Measurements from ENCODE around the gene INF2. TPM values are rescaled to one million over a fixed set of nuclear protein-coding genes. Genes with fewer than 3 reads are reported as not detected.

Gene INF2
- total and polyA plus RNA-seq, 9 of the 15 experiments (the other 6 are each of a cell fraction or from before 2014, with no cell fraction given): 0.56 to 31.3 (median 7.8) TPM

DNA sequence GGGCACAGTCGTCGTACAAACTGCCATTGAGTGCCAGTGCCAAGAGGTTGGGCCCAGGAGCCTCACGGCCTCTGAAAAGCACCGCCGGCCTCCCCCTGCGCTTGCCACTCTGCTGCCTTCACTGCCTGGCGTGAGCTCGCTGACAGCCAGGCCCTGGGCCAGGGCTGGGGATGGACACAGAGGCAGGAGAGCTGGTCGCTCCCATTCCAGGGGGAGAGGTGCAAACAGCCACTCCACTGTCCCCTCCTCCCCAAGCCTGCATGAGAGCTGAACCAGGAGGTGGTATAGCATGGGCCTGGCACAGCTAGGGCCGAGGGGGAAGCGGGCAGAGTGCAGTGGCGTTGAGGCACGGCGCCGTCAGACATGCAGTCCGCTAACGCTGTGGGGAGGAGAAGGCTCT is 39.2 kb downstream of the INF2 start:
- peaks cover 16% of the 10 kb centered on the region for H3K79me2 ChIP-seq (ENCODE audit: control insufficient read depth, insufficient read depth, low read length)
- intact Hi-C loops (cut with micrococcal nuclease): no loop called here
- H3K4me1 ChIP-seq (replicated peaks in 1 of 2; ENCODE audit: control insufficient read depth in 2 of 2, insufficient read depth in 2 of 2, low read length in 2 of 2): peaks cover 16 to 97% of the 10 kb centered on the region in 2 experiments
- H3K27ac ChIP-seq (ENCODE audit: extremely low read depth, low read depth, low read length): peak overlapping the region; percentile 91
- H3K9me3 ChIP-seq (replicated peaks; ENCODE audit: control insufficient read depth, insufficient read depth, low read depth, low read length): no peaks in the 10 kb centered on the region
- CTCF ChIA-PET (ENCODE audit: low intra/inter-chr PET ratio): no interaction called here
- no peaks in the 10 kb centered on the region; the same call in 1 of the 2 replicates for H4K20me1 ChIP-seq (replicated peaks; ENCODE audit: control insufficient read depth, insufficient read depth, low read length)
- peak overlapping the region; percentile 28 to 54; a peak in 2 of 4 replicates for H3K9ac ChIP-seq (ENCODE audit: insufficient read depth in 1 of 2, low read depth in 2 of 2, low read length in 2 of 2)
- no peaks in the 10 kb centered on the region for H3K27me3 ChIP-seq (ENCODE audit: control insufficient read depth in 2 of 2, insufficient read depth in 2 of 2, low read length in 2 of 2)
- peak overlapping the region; percentile 55 for H3K4me2 ChIP-seq (ENCODE audit: insufficient read depth, low read length)
- DNase-seq (ENCODE audit: extremely low read depth in 1 of 4, low spot score in 3 of 4) (no peak), FAIRE-seq (no peak), ATAC-seq (no peak)
- no peaks in the 10 kb centered on the region for H3K36me3 ChIP-seq (ENCODE audit: control insufficient read depth, insufficient read depth, low read length)
- 100% methylated on average over 13 of the region's 17 CpGs for WGBS (ENCODE audit: insufficient coverage, low coverage, missing lambda C conversion rate)
- POLR2A ChIA-PET: interaction anchor here (0.6 to 1.1 kb wide), 2 partner anchors 11 to 17 kb away, joined by 3 read pairs; no protein-coding TSS in a partner anchor
- in situ Hi-C loops (cut with MboI): no loop called here
- peaks cover 4% of the 10 kb centered on the region for H3K9me1 ChIP-seq (ENCODE audit: control insufficient read depth, insufficient read depth, low read length)
- no TSS peak for BruUV-seq (replicated peaks)
- peak overlapping the region; percentile 87 for H2AFZ ChIP-seq (ENCODE audit: low read depth, low read length)
- H3K4me3 ChIP-seq: no peak overlapping the region
- TF ChIP-seq BMI1 (IDR thresholded peaks at IDR 0.05; ENCODE audit: low read length) (no peak), ZNF316 (IDR thresholded peaks at IDR 0.05) (no peak), ZNF3 (CRISPR knock-in tag; IDR thresholded peaks at IDR 0.05) (no peak), TBL1XR1 (IDR thresholded peaks at IDR 0.05; ENCODE audit: low read length in 2 of 2) (no peak), MAFF (IDR thresholded peaks at IDR 0.05; ENCODE audit: low read length) (no peak), NEUROD1 (IDR thresholded peaks at IDR 0.05; ENCODE audit: borderline replicate concordance, low read depth, low read length, partially characterized antibody) (no peak), GABPB2 (CRISPR knock-in tag; conservative IDR thresholded peaks at IDR 0.05) (no peak), MAFG (tag; conservative IDR thresholded peaks at IDR 0.05) (no peak), HNRNPK (IDR thresholded peaks at IDR 0.05; ENCODE audit: low read depth, low read length, poor library complexity, severe bottlenecking) (no peak), SMAD3 (CRISPR knock-in tag; conservative IDR thresholded peaks at IDR 0.05) (no peak), HDAC8 (tag; IDR thresholded peaks at IDR 0.05) (no peak), ATF2 (CRISPR knock-in tag; IDR thresholded peaks at IDR 0.05) (no peak)
- TF ChIP-seq, protein P1, sequence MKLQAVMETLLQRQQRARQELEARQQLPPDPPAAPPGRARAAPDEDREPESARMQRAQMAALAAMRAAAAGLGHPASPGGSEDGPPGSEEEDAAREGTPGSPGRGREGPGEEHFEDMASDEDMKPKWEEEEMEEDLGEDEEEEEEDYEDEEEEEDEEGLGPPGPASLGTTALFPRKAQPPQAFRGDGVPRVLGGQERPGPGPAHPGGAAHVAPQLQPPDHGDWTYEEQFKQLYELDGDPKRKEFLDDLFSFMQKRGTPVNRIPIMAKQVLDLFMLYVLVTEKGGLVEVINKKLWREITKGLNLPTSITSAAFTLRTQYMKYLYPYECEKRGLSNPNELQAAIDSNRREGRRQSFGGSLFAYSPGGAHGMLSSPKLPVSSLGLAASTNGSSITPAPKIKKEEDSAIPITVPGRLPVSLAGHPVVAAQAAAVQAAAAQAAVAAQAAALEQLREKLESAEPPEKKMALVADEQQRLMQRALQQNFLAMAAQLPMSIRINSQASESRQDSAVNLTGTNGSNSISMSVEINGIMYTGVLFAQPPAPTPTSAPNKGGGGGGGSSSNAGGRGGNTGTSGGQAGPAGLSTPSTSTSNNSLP (IDR thresholded peaks at IDR 0.05; ENCODE audit: borderline replicate concordance, low read depth, low read length): no peak
- TF ChIP-seq, protein P2, sequence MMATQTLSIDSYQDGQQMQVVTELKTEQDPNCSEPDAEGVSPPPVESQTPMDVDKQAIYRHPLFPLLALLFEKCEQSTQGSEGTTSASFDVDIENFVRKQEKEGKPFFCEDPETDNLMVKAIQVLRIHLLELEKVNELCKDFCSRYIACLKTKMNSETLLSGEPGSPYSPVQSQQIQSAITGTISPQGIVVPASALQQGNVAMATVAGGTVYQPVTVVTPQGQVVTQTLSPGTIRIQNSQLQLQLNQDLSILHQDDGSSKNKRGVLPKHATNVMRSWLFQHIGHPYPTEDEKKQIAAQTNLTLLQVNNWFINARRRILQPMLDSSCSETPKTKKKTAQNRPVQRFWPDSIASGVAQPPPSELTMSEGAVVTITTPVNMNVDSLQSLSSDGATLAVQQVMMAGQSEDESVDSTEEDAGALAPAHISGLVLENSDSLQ (IDR thresholded peaks at IDR 0.05): no peak
- TF ChIP-seq, protein P3, sequence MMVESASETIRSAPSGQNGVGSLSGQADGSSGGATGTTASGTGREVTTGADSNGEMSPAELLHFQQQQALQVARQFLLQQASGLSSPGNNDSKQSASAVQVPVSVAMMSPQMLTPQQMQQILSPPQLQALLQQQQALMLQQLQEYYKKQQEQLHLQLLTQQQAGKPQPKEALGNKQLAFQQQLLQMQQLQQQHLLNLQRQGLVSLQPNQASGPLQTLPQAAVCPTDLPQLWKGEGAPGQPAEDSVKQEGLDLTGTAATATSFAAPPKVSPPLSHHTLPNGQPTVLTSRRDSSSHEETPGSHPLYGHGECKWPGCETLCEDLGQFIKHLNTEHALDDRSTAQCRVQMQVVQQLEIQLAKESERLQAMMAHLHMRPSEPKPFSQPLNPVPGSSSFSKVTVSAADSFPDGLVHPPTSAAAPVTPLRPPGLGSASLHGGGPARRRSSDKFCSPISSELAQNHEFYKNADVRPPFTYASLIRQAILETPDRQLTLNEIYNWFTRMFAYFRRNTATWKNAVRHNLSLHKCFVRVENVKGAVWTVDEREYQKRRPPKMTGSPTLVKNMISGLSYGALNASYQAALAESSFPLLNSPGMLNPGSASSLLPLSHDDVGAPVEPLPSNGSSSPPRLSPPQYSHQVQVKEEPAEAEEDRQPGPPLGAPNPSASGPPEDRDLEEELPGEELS (CRISPR knock-in tag; IDR thresholded peaks at IDR 0.05; ENCODE audit: borderline replicate concordance): no peak
- TF ChIP-seq, protein P4, sequence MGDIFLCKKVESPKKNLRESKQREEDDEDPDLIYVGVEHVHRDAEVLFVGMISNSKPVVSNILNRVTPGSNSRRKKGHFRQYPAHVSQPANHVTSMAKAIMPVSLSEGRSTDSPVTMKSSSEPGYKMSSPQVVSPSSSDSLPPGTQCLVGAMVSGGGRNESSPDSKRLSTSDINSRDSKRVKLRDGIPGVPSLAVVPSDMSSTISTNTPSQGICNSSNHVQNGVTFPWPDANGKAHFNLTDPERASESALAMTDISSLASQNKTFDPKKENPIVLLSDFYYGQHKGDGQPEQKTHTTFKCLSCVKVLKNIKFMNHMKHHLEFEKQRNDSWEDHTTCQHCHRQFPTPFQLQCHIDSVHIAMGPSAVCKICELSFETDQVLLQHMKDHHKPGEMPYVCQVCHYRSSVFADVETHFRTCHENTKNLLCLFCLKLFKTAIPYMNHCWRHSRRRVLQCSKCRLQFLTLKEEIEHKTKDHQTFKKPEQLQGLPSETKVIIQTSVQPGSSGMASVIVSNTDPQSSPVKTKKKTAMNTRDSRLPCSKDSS (IDR thresholded peaks at IDR 0.05; ENCODE audit: low read depth, partially characterized antibody): no peak

Data from K562 (cell line).